Activated naive CD4-positive, alpha-beta T cell treated with Interleukin-2 at 50 U/mL for 16 hours (primary cell): Measurements from ENCODE around the gene TSEN15.

Experiments used
- DNase-seq: peaks from one replicate; pipeline ENCODE4 v3.0.0-alpha.2; 2020

TSEN15 gene

DNA sequence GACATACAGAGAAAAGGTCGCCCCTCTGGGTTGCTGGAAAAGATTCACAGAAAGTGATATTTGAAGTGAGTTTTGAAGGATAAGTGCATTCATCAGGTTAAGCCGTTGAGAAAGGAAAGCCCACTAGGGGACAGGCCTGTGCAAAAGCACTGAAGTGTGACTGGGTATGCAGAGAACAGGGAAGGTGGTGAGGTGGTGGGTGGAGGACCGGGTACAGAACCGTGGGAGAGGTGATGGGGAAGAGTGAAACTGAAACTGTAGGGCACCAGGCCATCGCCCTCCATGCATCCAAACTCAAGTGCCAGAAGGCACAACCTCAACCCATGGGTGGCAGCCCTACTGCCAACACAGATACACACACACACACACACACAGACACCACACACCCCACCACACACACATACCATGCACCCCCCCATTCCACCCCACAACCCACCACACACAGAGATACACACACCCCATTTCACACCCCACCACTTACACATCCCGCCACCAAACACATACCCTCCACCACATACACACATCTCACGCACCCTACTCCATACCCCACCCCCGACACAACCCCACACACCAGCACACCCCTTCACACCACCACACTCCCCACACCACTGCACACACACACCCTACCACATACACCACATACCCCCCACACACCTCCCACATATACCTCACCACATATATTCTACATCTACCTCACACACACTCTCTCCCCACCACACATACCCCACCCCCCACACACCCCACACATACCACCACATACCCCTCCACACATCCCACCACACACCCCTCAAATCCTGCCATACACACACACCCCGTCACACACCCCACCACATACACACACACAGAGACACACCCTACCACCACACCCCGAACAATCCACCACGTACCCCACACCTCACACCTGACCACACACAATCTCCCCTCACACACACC lies 59.0 kb downstream of the TSEN15 start:
- DNase-seq, result peak; percentile 4

DNA sequence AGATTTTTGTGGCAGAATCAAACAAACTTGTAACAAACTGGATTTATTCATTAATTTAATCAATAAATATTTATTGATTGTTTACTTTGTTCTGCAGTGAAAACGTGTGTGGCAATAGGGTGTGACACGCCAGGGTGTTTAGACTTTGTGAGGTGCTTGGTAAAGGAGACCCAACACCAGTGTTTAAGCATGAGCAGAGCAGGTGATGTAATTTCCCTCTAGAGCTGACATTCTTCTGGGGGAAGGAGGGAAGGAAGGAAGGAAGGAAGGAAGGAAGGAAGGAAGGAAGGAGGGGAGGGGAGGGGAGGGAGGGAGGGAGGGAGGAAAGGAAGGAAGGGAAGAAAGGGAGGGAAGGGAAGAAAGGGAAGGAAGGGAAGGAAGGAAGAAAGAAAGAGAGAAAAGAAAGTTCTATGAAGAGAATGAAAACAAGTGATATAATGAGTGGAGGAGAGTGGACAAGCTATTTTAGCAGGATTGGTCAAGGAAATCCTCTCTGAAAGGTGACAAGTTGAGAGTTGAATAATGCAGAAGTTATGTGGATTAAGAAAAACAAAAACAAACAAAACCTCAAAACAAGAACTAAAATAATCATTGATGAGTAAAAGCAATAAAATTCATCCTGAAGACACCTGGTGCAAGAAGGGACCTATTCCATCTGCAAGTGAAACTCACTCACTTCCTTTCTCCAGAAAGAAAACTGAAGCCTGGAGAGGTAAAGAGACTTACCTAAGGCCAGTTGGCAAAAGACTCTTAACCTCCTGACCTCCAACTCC lies 60.8 kb downstream of the TSEN15 start:
- no peak for DNase-seq

DNA sequence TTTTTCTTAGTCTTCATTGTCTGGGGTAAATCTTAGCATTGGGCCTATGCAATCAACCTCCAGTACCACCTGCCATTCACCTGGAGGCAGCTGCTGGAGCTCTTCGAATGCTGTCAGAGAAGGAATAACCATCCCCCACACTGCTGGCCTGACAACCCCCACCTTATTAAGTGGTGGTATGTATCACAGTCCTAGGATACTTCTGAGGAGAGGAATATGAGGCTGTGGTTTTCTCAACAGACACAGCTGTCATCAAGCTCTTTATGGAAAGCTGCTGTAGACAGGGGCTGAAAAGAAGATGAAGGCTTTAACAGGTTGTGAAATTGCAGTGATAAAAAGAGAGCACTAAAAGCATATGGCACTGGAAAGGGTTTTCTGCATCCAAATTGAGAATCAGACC lies 61.7 kb downstream of the TSEN15 start:
- no peak for DNase-seq

DNA sequence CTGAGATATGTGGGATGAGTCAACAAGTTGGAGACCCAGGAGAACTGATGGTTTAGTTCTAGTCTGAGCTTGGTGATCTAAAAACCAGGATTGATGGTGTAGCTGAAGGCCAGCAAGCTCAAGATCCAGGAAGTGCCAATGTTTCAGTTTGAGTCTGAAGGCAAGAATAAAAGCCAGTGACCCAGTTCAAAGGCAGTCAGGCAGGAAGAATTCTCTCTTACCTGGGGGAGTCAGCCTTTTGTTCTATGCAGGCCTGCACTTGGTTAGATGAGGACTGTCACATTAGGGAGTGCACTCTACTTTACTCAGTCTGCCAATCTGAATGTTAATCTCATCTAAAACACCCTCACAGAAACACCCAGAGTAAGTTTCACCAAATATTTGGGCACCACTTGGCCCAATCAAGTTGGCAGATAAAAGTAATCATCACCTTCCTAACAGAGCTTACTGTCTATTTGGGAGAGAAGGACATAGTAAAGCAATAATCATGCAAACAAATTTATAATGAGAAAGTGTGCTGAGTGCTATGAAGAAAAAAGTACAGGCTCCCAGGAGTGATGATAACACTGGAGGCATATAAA lies 63.4 kb downstream of the TSEN15 start:
- no peak for DNase-seq

DNA sequence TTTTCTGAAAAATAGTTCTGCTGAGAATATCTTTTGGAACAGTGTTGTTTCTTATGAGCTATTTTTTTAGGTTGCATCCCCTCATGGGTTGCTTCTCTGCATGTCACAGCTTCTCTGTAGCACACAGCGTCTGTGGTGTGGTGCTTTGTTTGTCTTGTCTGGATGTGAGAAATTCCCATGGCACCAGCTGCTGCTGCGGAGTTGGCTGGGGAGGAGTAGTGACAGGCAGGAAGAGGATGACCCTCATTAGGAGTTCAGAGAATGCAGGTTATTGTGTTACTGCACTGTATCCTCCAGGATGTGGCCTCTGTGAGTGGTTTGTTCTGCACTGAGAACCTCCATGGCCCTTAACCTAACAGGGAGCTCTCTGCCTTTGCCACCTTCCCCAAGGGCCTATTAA lies 64.8 kb downstream of the TSEN15 start:
- DNase-seq, result no peak

DNA sequence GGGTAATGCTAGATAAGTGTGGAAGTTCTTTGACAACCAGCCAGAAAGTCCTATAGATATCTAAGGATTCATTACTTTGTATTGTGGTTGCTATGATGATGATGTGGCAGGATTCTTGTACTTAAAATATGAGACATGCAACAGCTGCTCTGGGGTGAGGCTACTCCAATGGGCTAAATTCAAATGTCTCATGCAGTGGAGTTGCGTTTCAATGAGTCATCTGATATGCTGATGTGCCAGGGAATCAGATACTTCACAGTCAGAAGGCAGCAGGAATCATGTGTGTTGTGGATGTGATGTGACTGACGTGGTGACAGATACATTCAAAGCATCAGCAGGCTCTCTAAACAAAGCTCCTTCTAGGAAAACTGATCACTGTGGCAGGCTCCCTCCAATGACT lies 66.5 kb downstream of the TSEN15 start:
- no peak for DNase-seq
